ENCODE data around the gene CLMN. TPM values are rescaled to one million over a fixed set of nuclear protein-coding genes. Genes with fewer than 3 reads are reported as not detected.

CLMN gene
- total and polyA plus RNA-seq, 2 experiments from 2014 or later, result 3.2 to 5.7 TPM

- ATAC-seq, result no peak
- peaks cover 9% of the 10 kb centered on the region for H3K4me1 Mint-ChIP-seq
- peaks cover 32% of the 10 kb centered on the region for H3K36me3 Mint-ChIP-seq (ENCODE audit: low read depth)
- no peaks in the 10 kb centered on the region for H4K20me1 ChIP-seq (replicated peaks; ENCODE audit: insufficient read depth)
- no peaks in the 10 kb centered on the region for H3K27me3 ChIP-seq (ENCODE audit: insufficient read depth)
- no peak overlapping the region for H3K27ac ChIP-seq (ENCODE audit: low read depth)
- H2AFZ ChIP-seq, result no peak overlapping the region
- no peak overlapping the region for H3K4me3 ChIP-seq
- H3K9me2 ChIP-seq (ENCODE audit: insufficient read depth), result peaks cover 8% of the 10 kb centered on the region; the same call in 1 of the 2 replicates
- H3K4me2 ChIP-seq, result no peak overlapping the region
- TF ChIP-seq REST (IDR thresholded peaks at IDR 0.05; ENCODE audit: unreplicated experiment), result no peak
- no peak for TF ChIP-seq ETS1 (IDR thresholded peaks at IDR 0.05)
- no peak for TF ChIP-seq POLR2AphosphoS5 (IDR thresholded peaks at IDR 0.05; ENCODE audit: low read depth)
- TF ChIP-seq, protein P1, sequence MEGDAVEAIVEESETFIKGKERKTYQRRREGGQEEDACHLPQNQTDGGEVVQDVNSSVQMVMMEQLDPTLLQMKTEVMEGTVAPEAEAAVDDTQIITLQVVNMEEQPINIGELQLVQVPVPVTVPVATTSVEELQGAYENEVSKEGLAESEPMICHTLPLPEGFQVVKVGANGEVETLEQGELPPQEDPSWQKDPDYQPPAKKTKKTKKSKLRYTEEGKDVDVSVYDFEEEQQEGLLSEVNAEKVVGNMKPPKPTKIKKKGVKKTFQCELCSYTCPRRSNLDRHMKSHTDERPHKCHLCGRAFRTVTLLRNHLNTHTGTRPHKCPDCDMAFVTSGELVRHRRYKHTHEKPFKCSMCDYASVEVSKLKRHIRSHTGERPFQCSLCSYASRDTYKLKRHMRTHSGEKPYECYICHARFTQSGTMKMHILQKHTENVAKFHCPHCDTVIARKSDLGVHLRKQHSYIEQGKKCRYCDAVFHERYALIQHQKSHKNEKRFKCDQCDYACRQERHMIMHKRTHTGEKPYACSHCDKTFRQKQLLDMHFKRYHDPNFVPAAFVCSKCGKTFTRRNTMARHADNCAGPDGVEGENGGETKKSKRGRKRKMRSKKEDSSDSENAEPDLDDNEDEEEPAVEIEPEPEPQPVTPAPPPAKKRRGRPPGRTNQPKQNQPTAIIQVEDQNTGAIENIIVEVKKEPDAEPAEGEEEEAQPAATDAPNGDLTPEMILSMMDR (conservative IDR thresholded peaks at IDR 0.05; ENCODE audit: low read depth in 2 of 2), result no peak
- TF ChIP-seq EZH2 (IDR thresholded peaks at IDR 0.05; ENCODE audit: low read depth, unreplicated experiment), result no peak
- TF ChIP-seq ZNF462 (CRISPR knock-in tag; IDR thresholded peaks at IDR 0.05), result no peak
- TF ChIP-seq STAT1 (IDR thresholded peaks at IDR 0.05; ENCODE audit: unreplicated experiment), result no peak
- no peak for TF ChIP-seq ZNF114 (CRISPR knock-in tag; IDR thresholded peaks at IDR 0.05)
- no peak for TF ChIP-seq EZH2phosphoT487 (IDR thresholded peaks at IDR 0.05; ENCODE audit: unreplicated experiment)
- TF ChIP-seq JUNB (IDR thresholded peaks at IDR 0.05; ENCODE audit: unreplicated experiment), result no peak
- TF ChIP-seq CREB1 (CRISPR knock-in tag; IDR thresholded peaks at IDR 0.05; ENCODE audit: low read depth), result no peak
- no peak for TF ChIP-seq ZNF331 (CRISPR knock-in tag; IDR thresholded peaks at IDR 0.05; ENCODE audit: low read depth)
- no peak for TF ChIP-seq NANOG (IDR thresholded peaks at IDR 0.05; ENCODE audit: borderline replicate concordance)
- no peak for DNase-seq (ENCODE audit: low spot score)
- no peak overlapping the region for H3K4me3 Mint-ChIP-seq
- peaks cover 22% of the 10 kb centered on the region for H3K9me3 Mint-ChIP-seq
- peaks cover 6% of the 10 kb centered on the region for H3K27me3 Mint-ChIP-seq (ENCODE audit: insufficient read depth, low read depth, poor library complexity)
- H3K36me3 ChIP-seq (ENCODE audit: insufficient read depth), result peaks cover 6% of the 10 kb centered on the region; the same call in 1 of the 2 replicates
- no peak overlapping the region for H3K27ac Mint-ChIP-seq
- H3K79me2 ChIP-seq (replicated peaks; ENCODE audit: insufficient read depth), result no peaks in the 10 kb centered on the region
- H3F3A ChIP-seq (replicated peaks; ENCODE audit: low read depth), result no peaks in the 10 kb centered on the region
- H3K4me1 ChIP-seq (ENCODE audit: insufficient read depth), result no peaks in the 10 kb centered on the region
Measured at GRCh38 chr14:95204705-95205104, 115.0 kb downstream of the CLMN start.
